Central memory CD4-positive, alpha-beta T cell (primary cell): ENCODE measurements around the gene ITPK1.

Source experiments
- DNase-seq: peaks from one replicate; pipeline ENCODE4 v3.0.0; 2022

ITPK1 gene

DNA sequence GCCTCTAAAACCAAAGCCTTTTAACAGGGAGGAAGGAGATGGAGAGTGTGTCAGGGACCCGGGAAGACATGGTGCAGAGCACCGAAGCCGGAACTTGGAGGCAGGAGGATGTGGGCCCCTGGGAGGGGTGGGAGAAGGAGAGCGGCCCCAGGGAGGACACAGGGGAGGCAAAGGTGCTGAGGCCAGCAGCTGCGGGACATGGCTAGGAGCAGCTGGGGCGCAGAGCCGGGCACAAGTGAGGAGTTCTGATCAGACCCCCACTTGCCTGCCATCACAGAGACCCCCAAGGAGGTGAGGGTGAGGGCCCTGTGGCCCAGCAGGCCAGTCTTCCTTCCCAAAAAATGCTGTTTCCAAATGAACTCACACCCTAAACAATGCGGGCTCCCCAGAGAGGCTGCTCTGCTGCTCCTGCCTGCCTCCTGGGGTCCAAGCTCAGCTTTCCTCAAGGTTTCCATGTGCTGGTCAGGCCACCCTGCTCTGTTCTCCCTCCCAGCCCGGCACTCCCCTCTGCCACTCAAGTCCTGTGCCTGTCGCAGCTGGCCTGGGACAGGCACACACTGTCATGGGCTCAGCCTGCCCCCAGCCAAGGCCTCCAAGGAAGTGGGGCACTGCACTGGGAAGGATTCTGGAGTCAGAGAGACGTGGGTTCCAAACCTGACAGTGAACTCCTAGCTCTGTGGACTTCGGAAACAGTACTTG is 168.7 kb downstream of the ITPK1 start:
- DNase-seq, result no peak

DNA sequence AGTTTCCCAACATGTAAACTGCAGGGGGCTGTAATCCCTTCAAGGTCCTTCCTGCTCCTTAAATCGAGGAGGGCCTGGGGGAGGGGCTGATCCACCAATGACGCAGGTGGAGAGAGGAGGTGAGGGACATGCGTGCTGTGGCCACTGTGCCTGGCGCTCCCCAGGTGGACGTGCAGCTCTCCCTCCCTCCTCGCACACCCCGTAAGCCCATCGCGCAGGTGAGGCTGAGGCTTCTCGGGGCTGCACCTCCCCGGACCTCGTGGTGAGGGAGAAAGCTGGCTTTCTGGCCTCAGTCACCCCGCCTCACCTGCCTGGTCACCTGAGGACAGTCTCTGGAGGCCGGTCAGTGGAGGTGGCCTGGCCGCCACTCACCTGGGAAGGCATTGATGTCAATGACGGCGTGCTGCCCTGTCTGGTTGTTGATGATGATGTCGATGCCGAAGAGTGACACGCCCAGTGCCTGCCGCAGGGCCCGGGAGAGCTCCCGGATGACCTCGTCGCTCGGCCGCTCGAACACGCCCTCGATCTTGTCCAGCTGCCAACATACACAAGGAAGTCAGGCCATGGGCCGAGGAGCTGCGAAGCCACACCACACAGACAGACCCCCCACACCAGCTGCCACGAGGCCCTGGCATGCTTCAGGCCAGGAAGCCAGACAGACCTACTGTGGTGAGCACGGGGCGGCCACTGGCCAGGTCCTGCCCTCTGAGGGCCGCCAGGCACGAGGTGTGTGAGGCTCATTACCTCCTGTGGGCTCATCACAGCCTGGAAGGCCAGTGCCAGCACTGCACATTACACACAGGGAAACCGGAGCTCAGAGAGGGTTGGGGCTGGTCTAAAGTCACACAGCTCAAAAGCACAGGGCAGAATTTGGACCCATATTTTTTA is 169.5 kb downstream of the ITPK1 start:
- no peak for DNase-seq

DNA sequence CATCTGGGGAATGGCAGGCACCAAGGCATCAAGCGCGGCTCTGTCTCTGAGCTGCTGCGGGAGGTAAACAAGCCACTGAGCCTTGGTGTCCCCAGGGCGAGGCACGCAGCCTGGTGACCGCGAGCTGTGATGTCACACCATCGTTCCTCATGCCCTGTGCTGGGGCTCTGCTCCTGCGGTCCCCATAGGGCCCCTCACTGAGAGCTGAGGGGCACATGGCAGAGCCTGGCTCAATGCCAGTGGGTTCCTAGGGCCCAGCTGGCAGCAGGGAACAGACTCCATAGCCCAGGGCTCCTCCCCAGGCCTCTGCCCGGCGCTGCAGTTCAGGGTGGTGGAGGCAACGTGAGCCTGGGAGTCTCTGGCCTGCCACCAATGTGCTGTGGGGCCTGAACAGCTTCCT is 170.2 kb downstream of the ITPK1 start:
- no peak for DNase-seq

DNA sequence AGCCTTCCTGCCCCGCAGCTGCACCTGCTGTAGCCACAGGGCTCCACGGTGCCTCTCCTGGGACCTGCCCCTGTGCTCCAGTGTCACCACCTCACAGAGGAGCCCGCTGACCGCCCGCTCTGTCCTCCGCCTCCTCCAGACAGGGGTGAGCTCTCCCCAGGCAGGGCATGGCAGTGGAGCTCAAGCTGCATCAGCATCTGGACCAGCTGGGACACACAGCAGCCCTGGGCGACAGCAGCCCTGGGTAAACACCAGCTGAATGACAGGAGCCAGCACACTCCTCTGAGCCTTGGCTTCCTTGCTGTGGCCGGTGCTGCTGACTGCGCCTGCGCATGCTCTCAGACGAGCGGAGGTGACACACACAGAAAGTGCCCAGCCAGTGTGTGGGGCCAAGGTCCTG is 170.7 kb downstream of the ITPK1 start:
- DNase-seq, result no peak

DNA sequence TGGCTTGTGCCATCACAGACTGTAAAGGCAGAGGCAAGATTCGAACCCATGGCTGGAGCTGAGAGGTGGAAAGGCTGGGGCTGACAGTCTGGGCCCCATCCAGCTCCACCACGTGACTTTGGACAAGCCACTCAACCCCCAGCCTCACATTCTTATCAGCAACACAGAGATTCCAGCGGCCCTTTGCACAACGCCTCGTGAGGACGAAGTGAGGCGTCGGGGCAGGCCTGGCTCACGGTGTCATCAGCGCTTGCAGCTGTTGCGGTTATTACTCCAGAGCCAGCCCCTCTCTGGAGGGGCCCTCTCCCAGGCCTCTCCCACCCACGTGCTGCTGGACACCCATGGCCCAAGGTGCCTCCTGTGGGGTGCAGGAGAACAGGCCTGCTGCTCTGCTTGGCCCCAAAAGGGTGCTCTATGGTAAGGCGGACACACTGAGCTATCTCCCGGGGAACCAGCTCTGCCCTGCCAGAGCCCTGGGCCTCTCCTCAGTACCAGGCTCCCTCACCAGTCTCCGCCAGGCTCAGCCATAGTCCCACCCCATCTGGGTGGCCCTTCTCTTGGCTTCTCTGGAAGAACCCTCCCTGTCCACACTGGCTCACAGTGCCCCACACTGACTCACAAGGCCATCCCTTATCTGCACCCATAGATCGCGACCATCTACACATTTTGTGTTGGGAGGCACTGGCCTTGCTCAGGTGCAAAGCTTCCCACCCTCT is 171.7 kb downstream of the ITPK1 start:
- no peak for DNase-seq

DNA sequence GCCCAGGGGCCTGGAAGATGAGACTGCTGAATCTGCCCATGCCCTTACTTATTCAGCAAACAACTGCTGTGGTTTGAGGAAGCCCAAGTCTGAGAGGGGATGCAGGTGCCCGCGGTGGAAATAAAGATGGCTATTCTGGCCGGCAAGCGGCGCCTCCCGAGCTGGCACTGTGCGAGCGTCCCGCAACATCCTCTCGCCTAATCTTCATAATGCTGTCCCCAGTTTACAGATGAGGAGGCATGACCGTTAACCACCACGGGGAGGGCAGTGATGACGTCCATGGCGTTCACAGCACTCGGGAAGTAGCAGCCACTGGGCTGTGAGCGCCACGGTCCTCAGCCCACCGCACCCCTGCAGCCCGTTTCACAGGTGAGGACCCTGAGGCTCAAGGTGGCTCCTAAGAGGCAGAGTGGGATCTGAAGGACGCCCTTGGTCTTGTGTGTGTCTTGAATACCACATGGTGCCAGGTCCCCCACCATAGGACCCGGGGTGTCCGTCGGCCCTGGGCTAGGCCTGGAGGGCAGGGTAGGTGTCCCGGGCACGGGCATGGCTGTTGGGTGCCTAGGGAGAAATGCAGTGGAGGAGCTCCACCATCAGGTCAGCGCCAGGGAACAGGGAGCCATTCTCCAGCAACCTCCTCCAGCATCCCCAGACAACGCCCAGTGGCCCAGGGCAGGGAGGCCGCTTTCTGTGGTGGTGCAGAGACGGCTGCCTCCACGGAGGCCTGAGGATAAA is 172.6 kb downstream of the ITPK1 start:
- DNase-seq, result no peak

DNA sequence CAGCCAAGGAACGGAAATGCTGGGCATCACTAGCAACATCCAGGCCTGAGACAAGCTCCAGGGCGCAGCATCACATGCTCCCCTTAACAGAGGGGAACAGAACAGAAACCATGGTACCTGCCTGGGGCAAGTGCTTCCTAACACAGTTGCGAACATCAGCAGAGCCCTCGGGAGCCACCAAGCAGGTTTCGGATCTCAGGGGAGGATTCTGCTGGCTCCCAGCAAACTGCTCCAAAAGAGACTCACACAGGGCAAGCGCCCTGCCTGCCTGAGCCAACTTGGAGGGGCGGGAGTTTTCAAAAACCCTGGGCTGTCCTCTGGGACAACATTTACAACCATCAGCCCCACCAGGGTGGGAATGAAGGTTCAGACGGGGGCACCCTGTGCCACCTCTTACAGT is 173.1 kb downstream of the ITPK1 start:
- DNase-seq, result no peak

DNA sequence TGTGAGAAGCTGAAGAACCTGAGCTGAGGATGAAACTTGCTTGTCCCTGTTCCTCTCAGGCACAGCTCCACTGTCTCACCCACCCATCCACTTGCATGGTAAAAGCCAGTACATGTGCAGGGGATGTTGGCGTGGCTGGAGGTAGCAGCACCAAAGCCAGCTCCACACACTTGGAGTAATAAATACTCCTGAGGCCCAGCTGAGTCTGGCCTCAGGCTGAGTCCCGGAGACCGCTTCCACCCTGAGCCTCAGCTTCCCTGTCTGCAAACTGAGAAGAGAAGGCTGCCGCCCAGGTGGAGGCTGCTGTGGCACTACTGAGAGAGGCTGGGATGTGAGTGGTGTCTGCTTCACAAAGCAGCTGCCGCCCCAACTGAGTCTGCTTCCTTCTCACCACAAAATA is 173.6 kb downstream of the ITPK1 start:
- no peak for DNase-seq

DNA sequence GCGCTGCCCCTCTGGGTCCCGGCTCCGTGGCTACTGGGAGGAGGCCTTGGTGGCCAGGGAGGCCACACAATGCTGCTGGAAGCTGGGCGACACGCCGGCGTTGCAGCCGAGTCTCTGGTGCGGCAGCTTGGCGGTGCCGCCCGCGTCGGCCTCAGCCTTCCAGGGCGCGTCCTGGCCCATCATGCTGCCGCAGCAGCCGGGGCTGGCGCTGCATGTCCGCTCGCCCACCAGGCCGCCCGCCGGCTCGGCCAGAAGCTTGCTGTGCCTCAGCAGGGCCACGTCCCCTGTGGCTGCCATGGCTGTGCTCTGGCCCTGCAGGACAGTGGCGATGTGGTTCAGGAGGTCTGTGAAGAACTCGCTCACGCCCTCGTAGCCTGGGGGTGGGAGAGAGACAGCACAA is 174.2 kb downstream of the ITPK1 start:
- DNase-seq, result no peak

DNA sequence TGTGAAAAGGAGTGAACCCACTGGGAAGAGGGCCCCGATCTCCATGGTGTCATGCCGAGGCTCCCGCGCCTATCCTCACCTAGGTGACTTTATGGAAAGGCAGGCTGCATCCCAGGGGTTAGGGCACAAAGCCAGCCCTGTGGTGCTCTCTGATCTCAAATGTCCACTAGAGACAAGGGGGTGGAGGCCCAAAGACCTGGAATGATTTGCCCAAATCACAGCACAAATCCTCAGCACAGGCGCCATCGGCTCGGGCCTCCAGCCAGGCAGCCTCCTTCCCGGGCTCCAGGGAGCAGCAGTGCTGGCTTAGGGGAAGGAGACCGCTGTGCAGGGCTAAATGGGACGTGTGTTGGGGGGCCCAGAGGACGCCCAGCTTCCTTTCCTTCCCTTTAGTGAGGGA is 175.2 kb downstream of the ITPK1 start:
- no peak for DNase-seq

DNA sequence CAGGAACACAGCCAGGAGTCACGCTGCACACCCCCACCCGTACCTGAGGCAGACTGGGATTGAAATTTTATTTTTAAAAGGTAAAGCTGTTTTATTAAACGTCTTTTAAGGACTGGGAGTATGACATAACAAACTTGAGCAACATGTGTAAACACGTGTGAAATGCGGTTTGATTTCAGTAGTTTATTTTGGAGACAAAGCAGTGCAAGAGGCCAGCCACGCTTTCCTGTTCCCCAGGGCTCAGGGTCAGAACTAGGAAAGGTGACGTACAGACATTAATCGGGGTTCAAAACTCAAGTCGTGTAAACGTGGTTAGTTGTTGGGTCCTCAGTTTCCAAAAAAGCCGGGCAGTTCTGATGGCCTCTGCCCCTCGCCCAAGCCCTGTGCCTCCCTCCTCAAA is 176.0 kb downstream of the ITPK1 start:
- DNase-seq, result no peak

DNA sequence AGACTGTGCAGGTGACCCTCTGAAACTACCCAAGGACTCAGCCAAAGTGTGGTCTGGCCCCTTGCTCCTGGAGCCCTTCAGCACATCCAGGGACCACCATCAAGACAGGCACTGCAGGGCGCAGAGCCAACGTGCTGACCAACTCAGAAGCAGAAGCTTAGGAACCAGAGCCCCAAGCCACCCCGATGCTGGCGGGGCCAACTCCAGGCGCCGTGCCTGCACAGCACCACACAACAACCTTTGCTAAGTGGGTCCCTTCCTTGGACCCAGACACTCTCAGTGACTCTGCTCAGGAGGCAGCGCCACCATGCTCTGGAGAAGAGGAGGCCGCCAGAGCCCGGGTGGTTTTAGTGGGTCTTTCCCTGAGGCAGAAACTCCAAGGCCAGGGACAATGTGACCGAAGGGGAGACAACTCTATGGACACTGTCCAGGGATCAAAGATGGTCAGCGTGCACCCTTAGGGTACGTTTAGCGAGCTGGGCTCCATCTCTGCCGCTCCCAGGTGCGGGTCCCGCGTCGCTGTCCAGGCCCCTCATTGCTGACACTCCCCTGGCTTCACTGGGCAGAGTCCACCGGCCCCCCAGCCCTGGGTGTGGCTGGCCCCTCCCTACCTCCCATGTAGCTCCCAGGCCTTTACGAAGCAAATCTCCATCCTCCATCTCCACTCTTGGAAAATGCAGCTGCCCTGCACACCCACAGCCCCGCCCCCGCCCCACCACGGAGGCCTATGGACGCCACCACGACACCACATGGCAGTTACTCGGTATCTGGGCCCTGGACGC is 176.6 kb downstream of the ITPK1 start:
- DNase-seq, result no peak

DNA sequence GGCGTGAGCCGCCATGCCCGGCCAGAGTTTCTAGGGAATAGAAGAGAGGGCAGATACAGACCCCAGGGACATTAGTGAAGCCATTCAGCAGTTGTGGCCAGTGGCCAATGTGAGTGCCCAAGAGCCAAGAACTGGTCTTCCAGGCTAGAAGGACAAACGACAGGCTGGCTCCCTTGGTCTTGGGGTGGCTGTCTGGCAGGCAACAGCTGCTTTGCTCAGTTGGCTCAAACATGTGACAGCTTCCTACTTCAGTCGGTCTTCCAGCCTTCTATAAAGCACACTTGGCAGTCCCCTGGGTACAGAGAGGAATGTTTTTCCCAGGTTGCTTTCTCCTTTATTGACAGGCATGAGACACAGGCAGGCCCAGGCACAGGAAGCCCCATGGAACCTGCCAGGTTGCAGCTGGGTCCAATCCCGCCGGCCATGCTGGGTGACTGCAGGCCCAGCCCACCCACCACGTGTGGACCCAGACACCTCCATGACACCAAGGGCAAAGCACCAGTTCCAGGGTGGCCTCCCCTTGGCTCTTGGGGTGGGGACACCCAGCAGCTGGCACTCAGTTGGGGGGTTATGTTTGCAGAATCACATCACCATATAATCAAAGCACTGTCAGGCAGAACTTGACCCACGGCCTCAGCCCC is 177.4 kb downstream of the ITPK1 start:
- no peak for DNase-seq

DNA sequence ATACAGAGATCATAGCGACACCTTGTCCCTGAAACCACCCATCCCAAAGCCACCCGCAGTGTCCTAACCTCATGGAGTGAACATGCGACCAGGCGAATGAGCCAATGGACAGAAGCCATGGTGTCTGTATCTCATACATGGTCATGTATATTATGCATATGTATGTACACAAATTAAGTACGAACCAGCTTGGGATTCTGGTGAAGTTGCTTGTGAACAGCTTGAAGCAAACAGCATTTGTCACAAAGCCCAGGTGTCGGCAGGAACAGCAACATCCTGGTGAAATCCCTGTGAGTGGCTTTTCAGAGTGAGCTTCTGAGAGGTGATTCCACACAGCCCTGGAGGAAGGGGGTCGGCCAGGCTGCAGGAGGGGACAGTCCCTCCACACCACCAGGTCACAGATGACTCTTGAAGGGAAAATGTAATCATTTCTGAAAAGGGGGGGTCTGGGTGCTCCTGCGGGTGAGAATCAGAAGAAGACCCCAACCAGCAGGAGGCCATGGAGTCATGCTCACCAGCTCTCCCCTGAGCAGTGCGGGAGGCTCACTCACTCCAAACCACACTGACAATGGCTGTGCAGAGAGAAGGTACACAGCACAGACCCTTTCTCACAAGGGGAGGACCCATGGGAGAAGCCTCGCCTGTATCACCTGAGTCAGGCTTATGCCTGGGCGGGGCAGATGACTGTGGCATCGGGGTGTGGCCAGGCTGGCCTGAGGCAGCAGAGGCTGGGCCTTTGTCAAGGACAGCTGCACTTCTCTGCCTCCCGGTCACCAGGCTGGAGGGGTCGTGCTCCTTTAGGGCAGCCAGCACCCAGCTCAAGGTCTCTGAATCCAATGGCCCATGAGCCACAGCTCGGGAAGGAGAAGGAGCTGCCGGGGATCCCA is 178.4 kb downstream of the ITPK1 start:
- DNase-seq, result no peak

DNA sequence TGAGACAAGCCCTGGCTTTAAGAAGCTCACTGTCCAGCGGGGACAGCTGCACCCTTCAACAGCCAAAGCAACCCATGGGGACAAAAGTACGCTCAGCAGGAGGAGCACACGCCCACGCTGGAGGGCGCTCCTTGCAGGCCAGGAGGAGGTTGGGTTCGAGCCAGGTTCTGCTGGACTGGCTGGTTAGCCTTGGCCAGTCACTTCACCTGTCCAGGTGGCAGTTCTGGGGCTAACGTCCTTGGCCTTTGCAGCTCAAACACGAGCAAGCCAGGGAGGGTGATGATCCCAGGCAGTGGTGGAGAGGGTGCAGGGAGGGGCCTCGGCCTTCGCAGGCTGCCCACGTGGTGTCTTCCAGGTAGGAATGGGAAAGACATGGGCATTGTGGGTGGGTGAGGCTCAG is 179.6 kb downstream of the ITPK1 start:
- DNase-seq, result no peak

DNA sequence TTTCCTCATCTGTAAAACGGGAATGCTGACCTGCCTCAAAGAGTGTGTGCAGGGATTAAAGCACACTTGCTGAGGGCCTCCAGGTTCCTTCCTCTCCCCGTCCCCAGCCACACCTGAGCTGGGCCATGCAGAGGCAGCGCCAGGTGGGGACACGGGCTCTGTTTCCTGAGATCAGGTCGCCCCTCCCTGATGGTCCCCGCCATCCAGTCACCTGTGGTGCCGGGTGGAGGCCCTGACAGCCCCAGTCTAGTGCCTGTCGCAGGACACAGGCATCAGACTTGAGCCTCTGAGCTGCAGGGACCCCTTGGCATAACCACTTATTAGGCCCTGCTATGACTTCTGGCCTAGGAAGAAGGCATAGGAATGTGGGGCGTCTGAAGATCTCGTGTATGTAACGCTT is 180.3 kb downstream of the ITPK1 start:
- DNase-seq, result no peak

DNA sequence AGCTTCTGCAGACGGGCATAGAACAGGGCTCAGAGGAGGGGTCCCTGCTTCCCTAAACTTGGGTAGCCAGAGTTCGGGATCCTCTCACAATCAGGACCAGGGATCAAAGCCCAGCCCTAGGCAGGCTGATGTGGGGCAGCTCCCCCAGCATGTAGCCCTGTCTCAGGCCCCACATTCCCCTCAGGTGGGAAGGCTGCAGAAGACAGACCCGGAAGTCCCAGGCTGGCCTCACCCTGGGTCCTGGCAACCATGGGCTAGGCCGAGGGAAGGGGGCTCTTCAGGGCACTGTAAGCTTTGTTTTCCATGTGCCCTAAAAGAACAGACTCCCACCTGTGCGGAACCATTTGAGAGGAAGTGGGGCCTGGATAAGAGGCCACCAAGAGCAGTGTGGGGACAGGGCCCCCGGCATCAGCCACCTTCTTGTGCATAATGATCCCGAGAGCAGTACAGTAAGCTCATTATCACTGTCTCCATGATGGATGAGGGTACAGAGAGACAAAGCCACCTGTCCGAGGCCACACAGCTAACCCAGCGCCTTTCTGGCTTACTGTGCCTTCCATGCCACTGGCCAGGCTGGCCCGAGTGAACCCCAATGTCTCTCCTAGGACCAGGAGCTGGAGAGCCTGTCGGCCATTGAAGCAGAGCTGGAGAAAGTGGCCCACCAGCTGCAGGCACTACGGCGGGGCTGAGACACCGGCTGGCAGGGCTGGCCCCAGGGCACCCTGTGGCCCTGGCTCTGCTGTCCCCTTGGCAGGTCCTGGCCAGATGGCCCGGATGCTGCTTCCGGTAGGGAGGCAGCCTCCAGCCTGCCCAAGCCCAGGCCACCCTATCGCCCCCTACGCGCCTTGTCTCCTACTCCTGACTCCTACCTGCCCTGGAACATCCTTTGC is 181.3 kb downstream of the ITPK1 start:
- no peak for DNase-seq

DNA sequence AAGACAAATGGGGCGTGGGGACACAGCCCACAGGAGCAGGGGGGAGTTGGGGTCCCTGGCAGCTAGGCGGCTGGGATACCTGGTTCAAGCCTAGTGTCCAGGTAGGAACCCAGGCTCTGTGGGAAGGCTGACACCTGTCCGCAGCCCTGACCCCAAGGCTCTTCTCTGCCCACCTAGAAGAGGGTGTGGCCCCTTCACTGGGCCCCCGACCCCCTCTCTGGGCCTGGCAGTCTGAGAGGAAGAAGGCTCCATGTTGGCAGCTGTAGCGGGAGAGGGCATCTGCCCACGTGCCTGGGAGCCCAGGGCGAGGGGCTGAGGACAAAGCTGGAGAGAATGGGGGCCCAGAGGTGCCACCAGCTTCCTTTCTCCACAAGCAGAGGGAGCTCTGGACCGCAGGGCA is 182.2 kb downstream of the ITPK1 start:
- DNase-seq, result no peak
